Vagina (tissue), 2 donors: ENCODE measurements around the gene NXPE3.

Source experiments
- CTCF ChIP-seq, 3 experiments: fragments of 450-650 bp in 2 of 3; fragments of 200-600 bp in 1 of 3; sonication (generic) in 1 of 3; IDR thresholded peaks; one replicate each; pipeline ENCODE4 v1.5.1; 2017 to 2019; ENCODE audit warnings: antibody characterized with exemption in 3 of 3, mild to moderate bottlenecking in 2 of 3, moderate library complexity in 2 of 3
- POLR2A ChIP-seq, 2 donors: fragments of 450-650 bp; IDR thresholded peaks; one replicate each; pipeline ENCODE4 v1.6.1; 2017; ENCODE audit warnings: antibody characterized with exemption in 2 of 2, mild to moderate bottlenecking in 2 of 2, moderate library complexity in 2 of 2
- POLR2AphosphoS5 ChIP-seq, 2 donors: sonication (generic); formaldehyde crosslinking; IDR thresholded peaks; one replicate each; pipeline ENCODE4 v1.9.0; 2017; ENCODE audit warnings: antibody characterized with exemption in 2 of 2, mild to moderate bottlenecking in 2 of 2, low read depth in 1 of 2; ENCODE audit not compliant: insufficient read depth in 1 of 2

GRCh38 chr3:101819649-101820206 lies 40.7 kb downstream of the NXPE3 start:
- TF ChIP-seq POLR2AphosphoS5 (IDR thresholded peaks at IDR 0.05; ENCODE audit: insufficient read depth in 1 of 2, low read depth in 1 of 2): no peak
- TF ChIP-seq CTCF (IDR thresholded peaks at IDR 0.05): no peak
- TF ChIP-seq POLR2A (IDR thresholded peaks at IDR 0.05): no peak
